Right lobe of liver (tissue), 6 donors: ENCODE results near the gene TMED6. TPM values are rescaled to one million over a fixed set of nuclear protein-coding genes. Genes with fewer than 3 reads are reported as not detected.
"Not testable (repeated sequence)": the region's sequence is repeated elsewhere in the genome, so short reads cannot be mapped to it uniquely, and the experiment has no call there.

Experiments
- ATAC-seq, 4 donors: fragments of 200-7000 bp; cut with Tn5 transposase; one replicate each; pipeline ENCODE4 v1.9.1; 2020; ENCODE audit warnings: mild to moderate bottlenecking in 4 of 4, moderate library complexity in 4 of 4
- DNase-seq, 3 donors: peaks; one replicate each; pipeline ENCODE4 v3.0.0-alpha.2; 2020
- H3K27ac ChIP-seq, 3 donors: fragments of 200-600 bp; one replicate each; pipeline ENCODE4 v1.8.0; 2022
- H3K27me3 ChIP-seq, 2 donors: fragments of 200-600 bp; one replicate each; pipeline ENCODE4 v1.8.0; 2022
- H3K36me3 ChIP-seq, 4 donors: fragments of 200-600 bp; sonication (generic) in 1 of 4; one replicate each; pipeline versions ENCODE4 v1.5.1 to v1.8.0; 2017 to 2022; ENCODE audit warnings: control low read depth in 1 of 4
- H3K4me1 ChIP-seq, 4 donors: fragments of 200-600 bp; sonication (generic) in 1 of 4; one replicate each; pipeline versions ENCODE4 v1.5.1 to v1.8.0; 2017 to 2022; ENCODE audit warnings: control low read depth in 1 of 4
- H3K4me3 ChIP-seq, 3 donors: fragments of 200-600 bp; one replicate each; pipeline ENCODE4 v1.8.0; 2022
- H3K9me3 ChIP-seq, 4 donors: fragments of 200-600 bp; sonication (generic) in 1 of 4; one replicate each; pipeline versions ENCODE4 v1.5.1 to v1.8.0; 2017 to 2022; ENCODE audit warnings: control low read depth in 1 of 4
- POLR2A ChIP-seq: fragments of 450-650 bp; IDR thresholded peaks from one replicate; pipeline ENCODE4 v1.6.1; 2017; ENCODE audit warnings: antibody characterized with exemption, mild to moderate bottlenecking
- WGBS: methylation state at CpG from one replicate; pipeline ENCODE4 v1.1.6; 2018; ENCODE audit warnings: low coverage, low lambda C conversion rate; ENCODE audit not compliant: insufficient coverage; ENCODE audit errors: missing lambda C conversion rate; 5-methylcytosine and 5-hydroxymethylcytosine counted together
- intact Hi-C, 2 donors: fragments of 100-400 bp; cut with DNase I; formaldehyde crosslinking; loops; one replicate each; pipeline versions ENCODE4 v1.11.2 to v1.14.1; 2022
- total RNA-seq, 6 experiments: library from RNA; depleted of rRNA in 2 of 6; stranded (reverse); fragments of >200 nt in 2 of 6; fragmentation: NEBNext Ultra II Directional in 3 of 6; extraction: Animal tissue kit (Norgen Biotek cat#: 25700) in 3 of 6; gene quantifications; one replicate each; pipeline versions ENCODE4 v1.1.0 to v1.2.4, GENCODE V29; 2016 to 2023
- TF ChIP-seq, protein P1 (sequence below), 4 donors: fragments of 200-600 bp in 3 of 4; fragments of 450-650 bp in 1 of 4; IDR thresholded peaks; one replicate each; pipeline versions ENCODE4 v1.5.1 to v1.8.0; 2016 to 2022; ENCODE audit warnings: antibody characterized with exemption in 4 of 4, mild to moderate bottlenecking in 2 of 4
- donor health status: DM: no; HTN: yes; CAD: no.
- donor health status: DM: no; HTN: no; CAD: no.
- donor health status: DM: no; HTN: no; CAD: no.
- donor health status: DM: no; HTN: yes; CAD: no.
- donor health status: DM: no; HTN: yes; CAD: no.

TMED6 gene
- total RNA-seq, 6 experiments from 2014 or later, result 1.6 to 9.9 (median 2.6) TPM

DNA sequence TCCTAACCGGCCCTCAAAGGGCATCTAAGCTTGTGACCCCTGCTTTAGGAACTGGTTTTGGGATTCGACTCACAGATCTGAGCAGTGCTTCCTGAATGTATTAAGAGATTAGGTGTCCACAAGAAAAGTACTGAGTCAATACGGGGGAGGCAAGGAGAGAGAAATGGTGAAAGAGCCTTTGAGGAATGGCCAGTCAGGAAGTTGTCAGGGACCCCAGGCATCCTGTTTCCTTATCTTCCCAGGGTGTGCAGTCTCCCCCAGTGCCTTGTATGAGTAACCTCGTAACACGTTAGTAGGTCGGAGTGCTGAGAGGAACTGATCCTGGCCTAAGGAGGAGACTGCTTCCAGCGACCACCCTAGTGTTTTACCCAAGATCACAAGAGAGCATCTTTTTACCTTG, 16.4 kb upstream of the TMED6 start:
- intact Hi-C loops, result no loop called here
- Histone ChIP-seq H3K36me3 (peaks cover 0 to 72% (median 31%) of the 10 kb centered on the region in 4 donors), H3K4me3 (no peak overlapping the region), H3K27ac (no peak overlapping the region), H3K9me3 (no peaks in the 10 kb centered on the region), H3K4me1 (peaks cover 0 to 3% (median 0%) of the 10 kb centered on the region in 4 donors), H3K27me3 (no peaks in the 10 kb centered on the region)
- 70% methylated on average over 2 of the region's 7 CpGs for WGBS
- peak in 1 of 3 donors; percentile 20 for DNase-seq
- TF ChIP-seq, protein P1, sequence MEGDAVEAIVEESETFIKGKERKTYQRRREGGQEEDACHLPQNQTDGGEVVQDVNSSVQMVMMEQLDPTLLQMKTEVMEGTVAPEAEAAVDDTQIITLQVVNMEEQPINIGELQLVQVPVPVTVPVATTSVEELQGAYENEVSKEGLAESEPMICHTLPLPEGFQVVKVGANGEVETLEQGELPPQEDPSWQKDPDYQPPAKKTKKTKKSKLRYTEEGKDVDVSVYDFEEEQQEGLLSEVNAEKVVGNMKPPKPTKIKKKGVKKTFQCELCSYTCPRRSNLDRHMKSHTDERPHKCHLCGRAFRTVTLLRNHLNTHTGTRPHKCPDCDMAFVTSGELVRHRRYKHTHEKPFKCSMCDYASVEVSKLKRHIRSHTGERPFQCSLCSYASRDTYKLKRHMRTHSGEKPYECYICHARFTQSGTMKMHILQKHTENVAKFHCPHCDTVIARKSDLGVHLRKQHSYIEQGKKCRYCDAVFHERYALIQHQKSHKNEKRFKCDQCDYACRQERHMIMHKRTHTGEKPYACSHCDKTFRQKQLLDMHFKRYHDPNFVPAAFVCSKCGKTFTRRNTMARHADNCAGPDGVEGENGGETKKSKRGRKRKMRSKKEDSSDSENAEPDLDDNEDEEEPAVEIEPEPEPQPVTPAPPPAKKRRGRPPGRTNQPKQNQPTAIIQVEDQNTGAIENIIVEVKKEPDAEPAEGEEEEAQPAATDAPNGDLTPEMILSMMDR (IDR thresholded peaks at IDR 0.05), result no peak
- no peak for TF ChIP-seq POLR2A
- no peak for ATAC-seq

DNA sequence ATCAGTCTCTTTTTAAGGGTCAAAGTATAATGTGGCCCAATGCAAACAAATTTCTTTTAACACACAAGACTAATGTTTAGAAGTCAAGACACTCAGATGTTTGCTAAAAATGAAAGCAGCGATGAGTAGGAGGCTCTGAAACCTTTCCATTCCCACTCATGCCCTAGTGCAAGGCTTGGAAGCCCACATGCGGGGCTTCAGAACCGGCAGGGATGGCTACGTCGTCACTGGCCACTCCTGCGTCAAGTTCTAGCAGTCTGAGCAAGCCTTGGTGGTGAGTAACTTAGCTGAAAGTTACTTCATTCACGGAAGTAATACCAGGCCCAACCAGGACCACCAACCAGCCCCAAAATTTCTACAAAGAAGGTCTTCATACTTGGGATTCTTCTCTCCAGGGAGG, 14.8 kb upstream of the TMED6 start:
- Histone ChIP-seq H3K4me3 (no peak overlapping the region), H3K9me3 (no peaks in the 10 kb centered on the region), H3K4me1 (no peaks in the 10 kb centered on the region), H3K36me3 (peaks cover 0 to 61% (median 27%) of the 10 kb centered on the region in 4 donors), H3K27me3 (no peaks in the 10 kb centered on the region), H3K27ac (no peak overlapping the region)
- intact Hi-C loops, result no loop called here
- 82% methylated on average over 7 of the region's 7 CpGs for WGBS
- ATAC-seq (no peak), DNase-seq (no peak)
- no peak for TF ChIP-seq POLR2A
- TF ChIP-seq, protein P1 (IDR thresholded peaks at IDR 0.05), result no peak

DNA sequence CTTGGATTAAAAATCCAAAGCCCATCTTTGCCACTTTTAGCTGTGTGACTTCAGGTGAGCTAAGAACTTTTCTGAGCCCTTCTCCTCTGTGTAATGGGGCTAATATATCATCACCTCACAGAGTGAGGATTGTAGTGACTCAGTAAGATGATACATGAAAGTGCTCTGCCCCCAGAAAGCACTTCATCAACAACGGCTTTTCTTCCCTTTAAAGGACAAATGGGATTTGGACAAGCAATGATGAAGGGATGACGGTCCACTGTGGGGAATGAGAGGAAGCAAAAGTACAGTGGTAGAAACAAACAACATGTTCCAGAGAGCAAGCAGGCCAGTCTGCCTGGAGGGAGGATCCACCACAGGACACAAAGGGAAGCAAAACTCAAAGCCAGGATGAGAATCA, 14.3 kb upstream of the TMED6 start:
- Histone ChIP-seq H3K9me3 (no peaks in the 10 kb centered on the region), H3K4me1 (no peaks in the 10 kb centered on the region), H3K36me3 (peaks cover 0 to 58% (median 27%) of the 10 kb centered on the region in 4 donors), H3K27ac (no peak overlapping the region), H3K4me3 (no peak overlapping the region), H3K27me3 (no peaks in the 10 kb centered on the region)
- ATAC-seq, result no peak
- intact Hi-C loops, result no loop called here
- WGBS, result 83% methylated on average over 2 of the region's 2 CpGs
- no peak for DNase-seq
- TF ChIP-seq, protein P1 (IDR thresholded peaks at IDR 0.05), result no peak
- no peak for TF ChIP-seq POLR2A

DNA sequence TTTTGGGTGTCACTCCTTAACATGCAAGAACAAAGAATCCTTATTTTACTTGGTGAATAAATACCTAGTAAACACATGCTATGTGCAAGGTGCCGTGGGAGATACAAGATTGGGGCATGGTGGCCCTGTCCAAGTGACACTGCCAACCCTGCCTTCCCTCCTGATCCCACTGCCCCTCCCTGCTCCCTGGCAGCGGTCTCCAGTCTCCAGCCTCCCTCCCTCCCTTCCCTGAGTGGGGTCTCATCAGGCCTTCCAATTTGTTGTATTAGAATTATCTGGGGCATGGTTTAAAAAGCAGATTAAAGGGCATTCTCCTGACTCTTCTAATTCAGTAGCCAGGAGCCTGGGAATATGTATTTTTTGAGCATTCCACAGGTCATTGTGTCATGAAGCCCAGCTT, 12.5 kb upstream of the TMED6 start:
- peaks cover 0 to 45% (median 19%) of the 10 kb centered on the region in 4 donors for H3K36me3 ChIP-seq
- no peaks in the 10 kb centered on the region for H3K4me1 ChIP-seq
- ATAC-seq, result no peak
- no peak overlapping the region for H3K4me3 ChIP-seq
- H3K9me3 ChIP-seq, result no peaks in the 10 kb centered on the region
- TF ChIP-seq, protein P1 (IDR thresholded peaks at IDR 0.05), result no peak
- no peak for TF ChIP-seq POLR2A
- H3K27me3 ChIP-seq, result no peaks in the 10 kb centered on the region
- peak in 1 of 3 donors; percentile 28 for DNase-seq
- intact Hi-C loops, result no loop called here
- no peak overlapping the region for H3K27ac ChIP-seq
- WGBS, result no CpG with 5 or more reads among the region's 2 CpGs

DNA sequence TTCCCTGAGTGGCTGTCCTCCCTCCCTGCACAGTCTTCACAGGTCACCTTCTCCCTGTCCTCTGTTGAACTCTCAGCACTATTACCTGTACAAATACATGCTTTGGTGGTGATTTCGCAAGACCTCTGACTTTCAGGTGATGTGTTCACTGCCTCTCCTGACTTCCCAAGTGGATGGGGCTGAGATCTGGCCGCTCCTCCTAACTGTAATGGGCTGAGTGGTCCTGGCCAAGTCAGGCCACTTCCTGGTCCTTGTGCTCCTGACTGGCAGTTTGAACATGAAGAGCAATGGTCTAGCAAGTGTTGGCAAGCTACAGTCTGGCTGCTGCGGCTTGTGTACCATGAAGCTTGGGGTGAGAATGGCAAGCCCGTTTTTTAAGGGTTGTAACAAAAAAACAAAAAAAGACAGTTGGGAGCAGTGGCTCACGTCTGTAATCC, 11.7 kb upstream of the TMED6 start:
- no peak overlapping the region for H3K27ac ChIP-seq
- H3K27me3 ChIP-seq, result no peaks in the 10 kb centered on the region
- peak; percentile 21 to 70 (median 54) for ATAC-seq
- H3K36me3 ChIP-seq, result peaks cover 0 to 38% (median 18%) of the 10 kb centered on the region in 4 donors
- DNase-seq, result peak in 1 of 3 donors; percentile 23
- H3K4me1 ChIP-seq, result no peaks in the 10 kb centered on the region
- TF ChIP-seq, protein P1 (IDR thresholded peaks at IDR 0.05), result no peak
- no peak for TF ChIP-seq POLR2A
- no peak overlapping the region for H3K4me3 ChIP-seq
- 100% methylated on average over 2 of the region's 5 CpGs for WGBS
- H3K9me3 ChIP-seq, result no peaks in the 10 kb centered on the region
- intact Hi-C loops, result no loop called here

GRCh38 chr16:69360070-69360469, 8.5 kb upstream of the TMED6 start:
- ATAC-seq, H3K9me3 ChIP-seq, H3K4me3 ChIP-seq, intact Hi-C loops, H3K27me3 ChIP-seq, H3K27ac ChIP-seq, H3K4me1 ChIP-seq: not testable (repeated sequence)
- 96% methylated on average over 5 of the region's 9 CpGs for WGBS
- H3K36me3 ChIP-seq, result peaks cover 0 to 28% (median 3%) of the 10 kb centered on the region in 4 donors
- DNase-seq, result peak in 1 of 3 donors; percentile 24
